Measurements from ENCODE around the gene PHC2.

GRCh38 chr1:33287317-33287716 is 143.6 kb downstream of the PHC2 start:
- no peak for TF ChIP-seq CTCF (IDR thresholded peaks at IDR 0.05)
- no peak for TF ChIP-seq POLR2A (IDR thresholded peaks at IDR 0.05)
